Measurements from ENCODE around the gene SERPINB2. TPM values are rescaled to one million over a fixed set of nuclear protein-coding genes. Genes with fewer than 3 reads are reported as not detected.

The SERPINB2 gene, protein sequence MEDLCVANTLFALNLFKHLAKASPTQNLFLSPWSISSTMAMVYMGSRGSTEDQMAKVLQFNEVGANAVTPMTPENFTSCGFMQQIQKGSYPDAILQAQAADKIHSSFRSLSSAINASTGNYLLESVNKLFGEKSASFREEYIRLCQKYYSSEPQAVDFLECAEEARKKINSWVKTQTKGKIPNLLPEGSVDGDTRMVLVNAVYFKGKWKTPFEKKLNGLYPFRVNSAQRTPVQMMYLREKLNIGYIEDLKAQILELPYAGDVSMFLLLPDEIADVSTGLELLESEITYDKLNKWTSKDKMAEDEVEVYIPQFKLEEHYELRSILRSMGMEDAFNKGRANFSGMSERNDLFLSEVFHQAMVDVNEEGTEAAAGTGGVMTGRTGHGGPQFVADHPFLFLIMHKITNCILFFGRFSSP
- 10 to 100 TPM in 1 of 10 donors, 1 to 10 TPM in 1, under 1 TPM in 5, not detected in 3; 0.13 to 14.1 (median 0.23) TPM for polyA plus RNA-seq (ENCODE audit: insufficient read length in 10 of 10)
- long read RNA-seq, donor 1: 0 reads
- long read RNA-seq, donor 2: 0 reads
- long read RNA-seq, donor 3: 0 reads
- long read RNA-seq, donor 4, partial matches to known transcripts: 0 of 1 reads
- long read RNA-seq, donor 4, other reads (novel, unspliced or antisense): 0 of 1 reads
- long read RNA-seq, donor 5: 0 reads
- long read RNA-seq, donor 6: 0 reads
- long read RNA-seq, donor 7: 0 reads
- long read RNA-seq, donor 8, partial matches to known transcripts: 0 of 1 reads
- long read RNA-seq, donor 8, other reads (novel, unspliced or antisense): 0 of 1 reads
- long read RNA-seq, donor 9: 0 reads

DNA sequence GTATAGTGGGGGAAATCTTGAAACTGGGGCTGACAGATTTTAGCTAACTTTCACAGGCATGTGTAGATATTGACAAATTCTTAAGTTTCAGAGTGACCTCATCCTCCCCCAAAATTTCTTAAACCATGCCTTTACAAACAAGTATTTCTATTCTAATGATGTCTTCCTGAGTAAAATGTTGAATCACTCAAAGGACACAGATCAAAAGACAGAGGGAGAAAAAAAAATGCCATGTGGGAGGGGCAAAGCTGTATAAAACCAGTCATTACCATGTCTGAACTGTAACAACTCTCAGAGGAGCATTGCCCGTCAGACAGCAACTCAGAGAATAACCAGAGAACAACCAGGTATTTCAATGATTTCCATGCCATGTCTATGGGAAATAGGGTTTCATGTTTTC lies at the start of gene SERPINB2:
SERPINB2 (plus strand) TSS at position 282 of the 400 bp plus-strand sequence. CDS start 3,740 bp downstream, outside the sequence.
- peak in 1 of 3 donors; percentile 19 for DNase-seq

DNA sequence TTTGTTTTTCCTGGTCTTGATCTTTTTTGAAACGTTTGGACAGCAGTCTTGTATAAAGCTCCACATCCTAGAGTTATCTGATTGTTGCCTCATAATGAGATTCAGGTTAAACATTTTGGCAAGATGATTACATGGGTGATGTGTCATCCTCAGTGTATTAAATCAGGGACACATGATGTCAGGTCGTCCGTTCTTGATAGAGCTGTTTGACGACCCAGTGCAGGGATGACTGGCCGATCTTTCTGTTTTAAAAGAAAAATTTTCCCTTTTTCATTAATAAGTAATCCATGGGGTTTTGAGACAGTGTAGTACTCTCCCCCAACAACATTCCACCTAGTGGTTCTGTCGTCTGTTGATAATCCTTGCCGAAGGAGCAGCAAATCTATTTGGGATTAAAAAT lies 44.5 kb upstream of the SERPINB2 start:
- no peak for DNase-seq

DNA sequence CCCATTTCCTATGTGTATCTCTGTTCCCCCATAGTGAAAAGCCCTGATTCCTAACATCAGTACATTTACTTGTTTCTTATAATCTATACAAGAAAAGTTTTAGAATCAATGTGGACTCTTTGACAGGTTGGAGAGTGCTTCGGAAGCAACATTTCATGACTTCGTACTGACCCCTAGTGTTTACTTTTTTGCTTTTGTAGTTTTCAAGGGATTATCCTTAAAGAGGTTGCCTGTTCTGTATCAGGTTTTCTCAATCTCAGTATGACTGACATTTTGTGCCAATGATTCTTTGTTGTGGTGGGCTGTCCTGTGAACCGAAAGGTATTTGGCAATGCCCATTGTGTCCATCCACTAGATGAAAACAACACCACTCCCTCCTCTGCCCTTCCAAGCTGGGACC lies 43.3 kb upstream of the SERPINB2 start:
- peak in 2 of 3 donors; percentile 16 to 48 for DNase-seq

DNA sequence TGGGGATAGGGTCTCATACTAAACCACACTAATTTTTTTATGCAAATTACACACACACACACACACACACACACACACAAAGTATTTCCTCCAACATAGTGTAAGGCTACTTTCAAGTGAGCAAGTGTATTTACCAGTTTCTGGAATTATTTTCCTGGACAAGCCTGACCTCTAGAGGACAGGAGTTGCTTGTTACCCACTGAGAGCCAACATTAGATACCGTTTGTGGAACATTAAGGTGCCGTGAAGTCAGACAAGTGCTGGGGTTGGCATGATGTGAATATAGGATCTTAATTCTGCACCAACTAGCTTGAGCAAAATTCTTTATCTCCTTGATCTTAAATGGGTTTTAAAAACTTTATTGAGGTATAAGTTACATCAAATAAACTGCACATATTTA lies 39.3 kb upstream of the SERPINB2 start:
- DNase-seq: peak; percentile 22 to 44 (median 41)

DNA sequence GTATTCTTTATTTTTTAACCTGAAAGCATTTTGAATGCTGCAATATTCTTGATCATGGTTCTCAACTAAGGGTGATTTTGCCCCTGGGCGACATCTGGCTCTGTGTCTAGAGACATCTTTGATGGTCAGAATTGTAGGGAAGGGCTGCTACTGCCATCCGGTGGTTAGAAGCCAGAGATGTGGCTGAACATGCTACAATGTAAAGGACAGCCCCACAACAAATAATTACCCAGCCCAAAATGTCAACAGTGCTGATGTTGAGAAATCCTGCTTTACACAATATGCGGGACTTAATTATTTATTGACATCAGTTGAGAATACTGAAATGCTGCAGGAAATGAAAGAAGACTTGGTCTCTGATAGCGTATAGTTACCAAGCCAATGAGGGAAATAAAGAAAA lies 37.5 kb upstream of the SERPINB2 start:
- DNase-seq: no peak

DNA sequence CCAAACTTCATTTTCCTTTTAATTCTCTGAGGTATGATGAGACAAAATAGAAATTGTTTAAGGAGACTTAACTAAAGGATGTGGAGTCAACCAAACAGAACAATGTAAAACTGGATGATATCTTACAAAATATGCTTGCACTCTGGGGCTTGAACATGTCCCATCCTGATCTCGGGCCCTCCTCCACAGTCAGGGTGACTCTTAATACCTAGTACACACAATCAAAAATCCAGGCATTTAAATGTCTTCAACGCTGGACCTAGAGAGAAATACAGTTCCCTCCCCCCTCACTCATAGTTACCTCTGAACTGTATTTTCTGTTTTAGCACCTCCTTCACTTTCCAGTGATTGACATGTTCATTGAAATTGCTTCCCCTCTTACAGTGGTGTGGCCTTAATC lies 36.9 kb upstream of the SERPINB2 start:
- DNase-seq: no peak

DNA sequence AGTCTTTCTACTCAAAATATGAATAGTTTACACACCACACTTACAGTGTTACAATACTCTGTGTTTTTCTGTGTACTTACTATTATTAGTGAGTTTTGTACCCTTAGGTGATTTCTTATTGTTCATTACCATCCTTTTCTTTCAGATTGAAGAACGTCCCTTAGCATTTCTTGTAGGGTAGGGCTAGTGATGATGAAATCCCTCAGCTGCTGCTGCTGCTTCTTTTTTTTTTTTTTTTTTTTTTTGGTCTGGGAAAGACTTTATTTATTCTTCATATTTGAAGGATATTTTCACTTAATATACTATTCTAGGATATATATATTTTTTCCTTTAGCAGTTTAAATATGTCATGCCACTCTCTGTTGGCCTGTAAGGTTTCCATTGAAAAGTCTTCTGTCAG lies 29.0 kb upstream of the SERPINB2 start:
- no peak for DNase-seq

DNA sequence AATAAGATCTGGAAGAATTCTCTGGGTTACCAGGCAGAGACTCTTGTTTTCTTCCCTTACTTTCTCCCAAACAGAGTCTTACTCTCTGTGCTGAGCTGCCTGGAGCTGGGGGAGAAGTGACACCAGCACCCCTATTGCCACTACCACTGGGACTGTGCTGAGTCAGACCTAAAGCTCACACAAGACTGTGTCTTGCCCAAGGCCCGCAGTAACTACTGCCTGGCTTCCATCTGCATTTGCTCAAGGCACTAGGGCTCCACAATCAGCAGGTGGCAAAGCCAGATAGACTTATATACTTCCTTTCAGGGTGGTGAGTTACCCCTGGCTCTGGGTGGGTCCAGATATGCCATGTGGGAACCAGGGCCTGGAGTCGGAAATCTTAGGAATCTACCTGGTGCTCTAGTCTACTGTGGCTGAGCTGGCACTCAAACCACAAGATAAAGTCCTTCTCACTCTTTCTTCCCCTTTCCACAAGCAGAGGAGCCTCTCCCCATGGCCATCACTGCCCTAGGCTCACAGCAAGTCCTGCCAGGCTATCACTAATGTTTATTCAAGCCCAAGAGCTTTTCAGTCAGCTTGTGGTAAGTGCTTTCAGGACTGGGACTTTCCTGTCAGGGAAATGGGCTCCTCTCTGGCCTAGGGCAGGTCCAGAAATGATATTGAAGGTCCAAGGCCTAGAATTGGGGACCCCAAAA lies 27.6 kb upstream of the SERPINB2 start:
- DNase-seq: no peak

DNA sequence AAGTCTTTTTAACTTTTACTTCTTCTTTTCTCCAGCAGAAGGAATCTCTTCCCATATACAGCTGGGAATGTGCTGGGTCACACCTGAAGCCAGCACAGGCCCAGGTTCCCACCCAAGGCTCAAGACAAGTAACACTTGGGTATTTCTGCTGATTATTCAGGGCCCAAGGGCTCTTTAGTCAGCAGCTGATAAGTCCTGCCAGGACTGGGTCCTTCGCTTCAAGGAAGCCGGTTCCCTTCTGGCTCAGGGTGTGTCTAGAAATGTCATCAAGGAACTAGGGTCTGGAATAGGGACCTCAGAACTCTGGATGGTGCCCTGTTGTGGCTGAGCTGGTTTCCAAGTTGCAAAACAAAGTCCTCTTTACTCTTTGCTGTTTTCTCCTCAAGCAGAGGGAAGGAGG lies 27.0 kb upstream of the SERPINB2 start:
- no peak for DNase-seq

DNA sequence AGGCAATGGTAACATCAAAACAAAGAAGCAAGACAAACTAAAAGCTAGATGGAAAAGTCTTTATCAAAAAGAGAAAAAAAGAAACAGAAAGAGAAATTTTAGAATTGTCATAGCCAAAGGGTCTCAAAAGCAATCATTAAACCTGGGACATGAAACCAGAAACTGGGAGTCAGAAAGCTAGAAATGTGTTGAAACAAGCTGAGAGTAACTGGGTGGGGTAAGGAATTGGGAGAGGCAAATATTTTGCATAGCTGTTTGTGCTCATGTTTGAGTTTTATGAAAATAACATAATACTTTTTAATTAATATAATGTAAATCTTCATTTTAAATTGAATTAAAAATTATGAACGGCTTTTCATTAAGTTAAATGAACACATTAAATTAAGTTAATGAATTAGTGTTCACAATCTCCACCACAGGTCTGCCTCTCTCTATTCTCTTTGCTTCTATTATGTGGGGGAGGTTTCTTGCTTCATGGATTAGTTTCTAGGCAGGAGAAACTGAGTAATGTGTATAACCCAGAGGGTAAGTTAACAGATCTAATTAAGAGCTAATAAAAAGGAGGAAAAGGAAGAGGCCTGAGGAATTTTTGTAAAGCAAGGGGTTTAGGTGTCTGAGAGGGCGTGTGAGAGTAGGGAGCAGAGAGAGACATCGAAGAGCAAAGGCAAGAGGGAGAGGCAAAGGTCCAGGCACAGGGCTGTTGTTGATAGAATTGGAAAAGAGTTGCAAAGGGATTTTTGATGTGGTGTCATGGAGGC lies 20.0 kb upstream of the SERPINB2 start:
- DNase-seq: no peak

DNA sequence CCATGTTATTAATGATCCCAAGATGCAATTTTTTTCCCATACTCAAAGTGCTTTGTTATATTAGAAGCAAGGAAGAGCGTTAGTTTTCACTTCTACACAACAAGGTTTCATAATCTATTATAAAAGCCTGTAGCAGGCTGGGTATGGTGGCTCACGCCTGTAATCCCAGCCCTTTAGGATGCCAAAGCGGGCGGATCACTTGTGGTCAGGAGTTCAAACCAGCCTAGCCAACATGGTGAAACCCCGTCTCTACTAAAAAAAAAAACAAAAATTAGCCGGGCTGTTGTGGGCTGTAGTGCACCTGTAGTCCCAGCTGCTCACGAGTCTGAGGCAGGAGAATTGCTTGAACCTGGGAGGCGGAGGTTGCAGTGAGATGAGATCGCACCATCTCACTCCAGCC lies 19.0 kb upstream of the SERPINB2 start:
- DNase-seq: no peak

DNA sequence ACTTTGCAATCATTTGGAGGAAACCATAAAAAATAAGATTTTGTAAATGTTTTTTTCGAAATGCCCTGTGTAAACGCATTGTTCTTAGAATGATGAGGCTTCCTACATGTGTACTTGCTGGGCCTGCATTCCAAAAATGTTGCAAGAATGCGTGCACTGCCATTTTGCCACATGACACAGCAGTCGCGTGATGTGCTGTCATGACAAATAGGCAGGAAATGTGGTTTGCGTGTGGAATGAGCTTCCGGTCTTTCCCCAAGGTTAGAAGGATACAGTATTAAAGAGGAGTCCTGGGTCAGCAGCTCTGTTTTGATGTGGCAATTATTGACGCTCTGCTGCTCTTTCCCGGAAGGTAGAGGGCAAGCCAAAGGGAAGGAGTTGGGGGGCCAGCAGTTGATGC lies 18.1 kb upstream of the SERPINB2 start:
- peak in 1 of 3 donors; percentile 85 for DNase-seq

DNA sequence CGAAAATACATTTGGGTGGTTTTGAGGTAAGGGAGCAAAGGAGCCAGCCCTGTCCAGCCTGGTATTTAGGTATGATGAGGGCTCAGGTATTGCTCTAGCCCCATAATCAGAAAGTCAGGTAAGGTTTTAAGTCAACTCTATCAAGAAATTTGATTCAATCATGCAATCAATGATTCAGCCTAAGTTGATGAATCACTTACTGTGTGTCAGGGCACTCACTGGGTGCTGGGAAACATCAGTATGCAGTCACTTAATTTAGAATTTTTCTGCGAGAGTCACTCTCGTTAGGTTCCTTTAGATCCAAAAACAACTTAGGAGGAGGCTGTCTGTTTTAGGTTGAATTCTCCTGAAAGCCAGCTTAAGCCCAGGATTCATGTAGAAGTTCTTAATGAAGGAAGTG lies 17.7 kb upstream of the SERPINB2 start:
- peak in 1 of 3 donors; percentile 21 for DNase-seq

DNA sequence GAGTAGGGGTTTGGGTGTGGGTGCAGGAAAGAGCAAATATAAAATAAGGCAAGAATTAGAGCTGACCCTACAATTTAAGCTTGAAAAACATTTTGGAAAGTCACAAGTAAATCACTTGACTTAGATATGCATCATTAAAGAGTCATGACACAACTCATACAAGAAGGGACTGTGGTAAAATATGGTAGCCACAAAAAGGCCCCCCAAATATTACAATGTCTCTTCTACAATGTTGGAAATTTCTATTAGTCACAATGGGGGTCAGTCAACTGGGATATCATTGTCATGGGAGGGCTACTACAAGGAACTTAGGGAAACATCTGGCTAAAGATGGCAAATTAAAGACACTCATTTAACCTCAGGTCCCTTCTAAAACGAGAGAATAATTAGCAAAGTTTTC lies 15.7 kb upstream of the SERPINB2 start:
- no peak for DNase-seq

DNA sequence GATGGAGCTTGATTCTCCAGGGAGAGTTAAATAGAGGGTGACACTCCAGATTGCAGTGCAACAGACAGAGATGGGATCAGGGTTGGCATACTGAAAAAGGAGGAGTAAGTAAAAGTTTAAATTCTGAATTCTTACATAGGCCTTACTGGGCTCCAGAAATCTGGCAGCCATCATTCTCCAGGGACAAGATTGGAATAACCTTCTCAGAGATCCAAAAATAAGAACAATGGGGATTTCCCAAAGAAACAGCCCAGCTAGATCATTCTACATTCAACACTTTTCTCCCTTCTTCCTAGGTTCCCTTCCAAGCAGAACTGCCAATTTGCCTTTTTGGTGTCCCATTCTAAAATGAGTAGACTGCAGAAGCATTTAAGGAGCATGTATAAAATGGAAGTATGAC lies 14.9 kb upstream of the SERPINB2 start:
- no peak for DNase-seq

DNA sequence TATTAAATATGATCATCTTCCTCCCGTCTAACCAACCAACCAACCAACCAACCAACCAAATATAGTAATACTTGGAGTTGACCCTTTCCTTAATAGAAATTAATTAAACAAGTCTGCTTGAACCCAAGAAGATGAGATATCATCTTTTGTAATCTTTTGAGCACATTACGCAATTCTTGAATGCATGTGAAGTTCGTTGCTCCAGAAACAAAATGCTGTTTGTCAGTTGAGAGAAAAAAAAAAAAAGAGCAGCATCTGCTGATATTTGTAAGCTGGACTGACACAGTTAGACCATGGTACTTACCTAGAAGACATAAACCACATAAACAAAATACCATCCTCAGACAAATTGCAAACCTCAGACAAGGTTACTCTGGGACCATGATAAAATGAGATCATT lies 9.2 kb upstream of the SERPINB2 start:
- DNase-seq: no peak

DNA sequence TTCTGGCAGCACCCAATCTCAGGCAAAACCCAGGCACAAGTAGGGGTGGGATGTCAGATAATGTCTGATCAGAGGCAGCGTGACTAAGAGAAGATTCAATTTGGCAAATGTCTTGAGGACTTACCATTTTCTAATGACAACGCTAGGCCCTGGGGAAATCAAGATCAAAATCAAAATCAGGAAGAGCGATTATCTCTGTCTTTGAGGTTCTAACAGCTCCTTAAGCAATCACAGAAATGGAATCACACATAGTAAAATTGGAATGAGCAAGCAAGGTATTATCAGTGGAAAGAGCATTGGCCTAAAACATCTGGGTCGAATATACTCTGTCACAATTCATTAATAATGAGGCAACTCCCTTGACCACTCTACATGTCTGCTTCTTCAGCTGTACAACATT lies 8.6 kb upstream of the SERPINB2 start:
- DNase-seq: no peak

DNA sequence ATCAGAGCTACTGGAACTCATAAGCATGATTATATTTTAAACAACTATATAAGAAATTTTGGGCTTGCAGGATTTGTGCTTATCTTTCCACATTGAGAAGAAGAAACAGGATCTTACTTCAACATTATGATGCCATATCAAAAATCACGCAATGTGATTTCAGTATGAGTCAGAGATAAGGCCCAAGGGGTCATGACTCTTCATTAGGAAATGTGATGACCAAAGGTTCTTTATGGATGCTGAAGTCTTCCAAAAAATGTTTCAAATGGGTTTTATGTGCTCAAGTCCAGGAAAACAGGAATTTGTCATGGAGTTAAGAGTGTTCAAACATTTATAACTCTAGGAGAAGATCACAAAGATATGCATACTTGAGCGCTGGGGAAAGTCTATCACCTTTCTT lies 7.8 kb upstream of the SERPINB2 start:
- DNase-seq: no peak

DNA sequence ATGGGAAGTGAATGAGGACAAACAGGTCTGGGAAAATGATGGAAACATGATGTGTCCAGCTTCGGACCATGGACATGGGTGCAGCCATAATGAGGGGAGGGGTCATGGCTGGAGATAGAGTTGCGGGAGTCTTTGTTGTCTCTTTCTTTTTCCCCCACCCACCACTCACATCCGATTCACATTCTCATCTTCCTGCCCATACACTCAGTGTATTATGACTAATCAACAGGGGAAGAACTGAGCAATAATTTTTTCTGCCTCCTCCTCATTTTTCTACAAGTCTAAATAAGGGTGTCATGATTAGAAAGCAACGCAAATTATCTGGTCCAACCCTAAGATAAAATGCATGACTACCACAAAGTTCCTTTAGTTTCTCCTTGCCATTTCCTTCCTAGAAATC lies 5.7 kb upstream of the SERPINB2 start:
- peak in 1 of 3 donors; percentile 18 for DNase-seq

DNA sequence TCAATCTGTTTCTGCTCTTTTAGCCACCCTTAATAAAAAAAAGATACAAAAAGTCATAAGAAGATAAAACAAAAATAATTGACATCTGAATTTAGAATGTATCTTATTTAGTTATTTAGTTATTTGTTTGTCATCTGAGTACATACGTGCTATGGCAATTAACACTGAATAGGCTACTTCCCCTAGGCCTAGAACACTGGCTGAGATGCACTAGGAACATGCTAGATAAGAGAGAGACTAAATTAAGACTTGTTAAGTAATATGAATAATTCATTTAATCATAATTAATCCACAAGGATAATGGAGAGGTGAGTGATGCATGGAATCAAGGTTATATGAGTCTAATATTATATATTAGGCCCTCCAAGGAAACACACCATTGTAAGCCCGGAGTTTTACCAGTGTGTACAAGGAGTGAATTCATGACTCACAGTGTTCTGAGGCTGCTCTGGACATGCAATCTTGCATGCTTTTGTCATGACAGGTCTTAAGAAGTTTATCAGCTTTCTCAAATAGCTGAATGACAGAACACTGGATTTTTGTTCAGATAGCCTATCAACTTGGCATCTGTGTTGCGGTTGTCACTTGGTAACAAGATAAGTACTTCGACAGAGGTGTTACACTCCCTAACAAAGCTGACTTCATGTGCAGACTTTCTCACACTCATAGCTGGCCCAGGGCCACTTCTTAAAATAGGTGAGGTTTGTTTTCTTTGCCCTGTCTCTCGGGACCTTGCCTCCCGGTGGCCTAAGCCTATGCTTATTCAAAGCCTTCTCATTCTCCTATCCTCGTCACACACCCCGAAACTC lies 5.0 kb upstream of the SERPINB2 start:
- DNase-seq: peak in 1 of 3 donors; percentile 90

DNA sequence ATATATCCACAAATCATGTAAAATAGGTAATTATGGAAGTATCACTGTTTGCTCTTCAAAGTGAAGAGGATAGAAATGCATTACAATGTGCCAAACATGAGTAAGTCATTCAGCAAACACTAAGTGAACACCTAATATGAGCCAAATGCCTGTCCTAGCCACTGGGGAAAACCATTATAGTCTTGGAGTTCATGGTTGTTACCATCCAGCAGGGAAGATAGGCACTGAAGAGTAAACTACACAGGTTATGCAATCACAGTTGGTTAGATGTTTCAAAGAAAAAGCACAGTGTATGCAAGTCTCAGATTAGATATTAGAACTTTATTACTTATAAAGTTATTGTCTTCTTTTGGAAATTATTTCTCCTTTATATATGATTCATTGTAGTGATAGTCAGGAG lies 3.9 kb upstream of the SERPINB2 start:
- DNase-seq: no peak

Data from muscle of back (tissue), 13 donors.